Right ventricle myocardium superior (tissue), 1 donor: ENCODE data around the gene RMND5B. TPM values are rescaled to one million over a fixed set of nuclear protein-coding genes. Genes with fewer than 3 reads are reported as not detected.
"Not testable (repeated sequence)": the region's sequence is repeated elsewhere in the genome, so short reads cannot be mapped to it uniquely, and the experiment has no call there.

Source experiments
- ATAC-seq: fragments of 200-7000 bp; cut with Tn5 transposase; one replicate; pipeline ENCODE4 v1.9.1; 2020; ENCODE audit warnings: mild to moderate bottlenecking; ENCODE audit not compliant: poor library complexity
- DNase-seq: peaks from one replicate; pipeline ENCODE4 v3.0.0-alpha.2; 2020
- intact Hi-C: fragments of 100-400 bp; cut with DNase I; formaldehyde crosslinking; loops from one replicate; pipeline ENCODE4 v1.11.2; 2022
- total RNA-seq: library from RNA; stranded (reverse); fragmentation: NEBNext Ultra II Directional; extraction: Animal tissue kit (Norgen Biotek cat#: 25700); gene quantifications from one replicate; pipeline ENCODE4 v1.2.1, GENCODE V29; 2021
- donor health status: DM: no; HTN: yes; CAD: no; lungs with severe emphysema.

The RMND5B gene
- total RNA-seq, 1 donor from 2014 or later, result 33.7 TPM

DNA sequence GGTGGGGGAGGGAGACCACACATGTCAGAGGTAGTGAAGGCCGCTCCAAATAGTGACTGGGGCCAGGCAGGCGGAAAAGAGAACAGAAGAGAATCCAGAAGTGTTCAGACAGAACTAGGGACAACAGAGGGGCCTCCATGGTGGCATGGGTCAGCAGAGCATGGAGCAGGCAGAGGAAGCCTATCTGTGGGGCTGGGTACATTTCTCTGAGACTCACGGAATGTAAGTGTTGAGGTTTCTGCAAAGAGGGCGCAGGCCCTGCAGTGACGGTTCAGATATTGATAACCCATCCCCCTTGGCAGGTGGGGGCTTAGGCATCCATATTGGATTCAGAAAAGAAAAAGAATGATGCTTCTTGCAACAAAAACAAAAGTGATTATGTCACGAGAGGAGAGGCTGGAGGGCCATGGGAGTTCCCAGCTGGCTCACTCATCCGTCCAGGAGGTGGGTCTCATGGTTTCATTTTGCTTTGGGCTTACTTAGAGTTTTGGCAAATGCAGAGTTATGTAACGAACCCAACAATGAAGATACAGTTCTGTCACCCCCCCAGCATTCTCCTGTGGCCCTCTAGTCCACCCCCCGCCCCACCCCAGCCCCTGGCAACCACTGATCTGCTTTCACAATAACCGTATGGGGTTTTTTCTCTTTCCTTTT, 5.4 kb upstream of the RMND5B start:
- no peak for DNase-seq
- peak; percentile 34 for ATAC-seq
- intact Hi-C loops, result no loop called here

- intact Hi-C loops, result no loop called here
- DNase-seq (no peak), ATAC-seq (no peak)
Measured at GRCh38 chr5:178126556-178126955, 4.3 kb upstream of the RMND5B start.

DNA sequence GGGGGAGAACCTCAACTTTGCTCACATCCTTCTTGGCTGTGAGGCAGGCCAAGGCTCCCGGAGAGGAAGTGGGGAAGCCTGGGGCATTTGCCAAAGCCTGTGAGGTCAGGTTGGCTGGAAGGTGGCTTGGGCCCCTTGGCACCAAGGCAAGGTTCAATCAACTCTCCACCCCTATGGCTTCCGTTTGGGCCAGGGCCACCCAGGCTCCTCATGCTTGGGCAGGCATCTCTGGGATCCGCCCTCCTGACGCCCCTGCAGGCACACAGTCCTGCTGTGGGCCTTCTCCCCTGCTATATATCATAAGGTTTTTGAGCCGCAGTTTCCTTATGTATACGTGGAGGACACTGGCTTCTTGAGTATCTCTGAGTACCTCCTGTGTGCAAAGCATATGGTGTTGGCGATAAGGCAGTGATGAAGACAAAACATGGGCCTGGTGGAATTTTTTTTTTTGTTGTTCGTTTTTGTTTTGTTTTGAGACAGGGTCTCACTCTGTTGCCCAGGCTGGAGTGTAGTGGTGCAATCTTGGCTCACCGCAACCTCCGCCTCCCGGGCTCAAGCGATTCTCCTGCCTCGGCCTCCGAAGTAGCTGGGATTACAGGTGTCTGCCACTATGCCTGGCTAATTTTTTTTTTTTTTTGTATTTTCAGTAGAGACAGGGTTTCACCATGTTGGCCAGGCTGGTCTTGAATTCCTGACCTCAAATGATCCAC, 3.4 kb upstream of the RMND5B start:
- intact Hi-C loops, ATAC-seq, DNase-seq: not testable (repeated sequence)

GRCh38 chr5:178129296-178129695, 1.5 kb upstream of the RMND5B start:
- no peak for DNase-seq
- intact Hi-C loops, result no loop called here
- no peak for ATAC-seq

- ATAC-seq, DNase-seq, intact Hi-C loops: not testable (repeated sequence)
Measured at GRCh38 chr5:178130234-178130575, 609 bp upstream of the RMND5B start.

GRCh38 chr5:178131446-178131996, 707 bp downstream of the RMND5B start:
- intact Hi-C loops, result no loop called here
- no peak for ATAC-seq
- DNase-seq, result no peak

- intact Hi-C loops, result no loop called here
- ATAC-seq (no peak), DNase-seq (no peak)
Measured at GRCh38 chr5:178136990-178137389, 6.2 kb downstream of the RMND5B start.

- intact Hi-C loops, result no loop called here
- DNase-seq, result no peak
- ATAC-seq, result no peak
Measured at GRCh38 chr5:178137991-178138390, 7.2 kb downstream of the RMND5B start.

DNA sequence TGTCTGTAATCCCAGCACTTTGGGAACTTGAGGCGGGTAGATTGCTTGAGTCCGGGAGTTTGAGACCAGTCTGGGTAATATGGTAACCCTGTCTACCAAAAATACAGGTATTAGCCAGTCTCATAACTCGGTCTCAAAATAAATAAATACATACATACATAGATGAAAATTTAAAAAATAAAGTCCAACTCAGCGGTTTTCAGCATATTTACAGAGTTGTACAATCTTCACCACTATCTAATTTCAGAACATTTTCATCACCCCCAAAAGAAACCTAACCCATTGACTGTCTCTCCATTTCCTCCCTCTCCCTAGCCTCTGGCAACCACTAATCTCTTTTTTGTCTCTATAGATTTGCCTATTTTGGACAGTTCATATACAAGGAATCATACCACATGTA, 10.7 kb downstream of the RMND5B start:
- DNase-seq (no peak), ATAC-seq (no peak)
- intact Hi-C loops, result no loop called here

- DNase-seq (no peak), ATAC-seq (no peak)
- intact Hi-C loops, result no loop called here
Measured at GRCh38 chr5:178142642-178143041, 11.8 kb downstream of the RMND5B start.

- DNase-seq (no peak), ATAC-seq (no peak)
- intact Hi-C loops, result no loop called here
Measured at GRCh38 chr5:178143246-178143645, 12.4 kb downstream of the RMND5B start.

DNA sequence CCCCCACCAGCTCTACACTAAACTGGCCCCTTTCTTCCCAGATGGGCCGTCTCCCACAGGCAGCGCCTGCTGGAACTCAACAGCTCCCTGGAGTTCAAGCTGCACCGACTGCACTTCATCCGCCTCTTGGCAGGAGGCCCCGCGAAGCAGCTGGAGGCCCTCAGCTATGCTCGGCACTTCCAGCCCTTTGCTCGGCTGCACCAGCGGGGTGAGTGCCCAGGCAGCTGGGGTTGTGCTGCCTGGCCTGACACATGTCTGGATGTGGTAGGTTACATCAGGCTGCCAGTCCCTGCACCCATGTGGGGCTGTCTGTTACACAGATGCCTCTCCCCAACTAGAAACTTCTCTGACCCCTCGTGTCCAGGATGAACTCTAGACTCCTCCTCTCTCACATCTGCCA, 13.1 kb downstream of the RMND5B start:
- ATAC-seq, result peak; percentile 74
- DNase-seq, result peak; percentile 86
- intact Hi-C loops, result no loop called here

DNA sequence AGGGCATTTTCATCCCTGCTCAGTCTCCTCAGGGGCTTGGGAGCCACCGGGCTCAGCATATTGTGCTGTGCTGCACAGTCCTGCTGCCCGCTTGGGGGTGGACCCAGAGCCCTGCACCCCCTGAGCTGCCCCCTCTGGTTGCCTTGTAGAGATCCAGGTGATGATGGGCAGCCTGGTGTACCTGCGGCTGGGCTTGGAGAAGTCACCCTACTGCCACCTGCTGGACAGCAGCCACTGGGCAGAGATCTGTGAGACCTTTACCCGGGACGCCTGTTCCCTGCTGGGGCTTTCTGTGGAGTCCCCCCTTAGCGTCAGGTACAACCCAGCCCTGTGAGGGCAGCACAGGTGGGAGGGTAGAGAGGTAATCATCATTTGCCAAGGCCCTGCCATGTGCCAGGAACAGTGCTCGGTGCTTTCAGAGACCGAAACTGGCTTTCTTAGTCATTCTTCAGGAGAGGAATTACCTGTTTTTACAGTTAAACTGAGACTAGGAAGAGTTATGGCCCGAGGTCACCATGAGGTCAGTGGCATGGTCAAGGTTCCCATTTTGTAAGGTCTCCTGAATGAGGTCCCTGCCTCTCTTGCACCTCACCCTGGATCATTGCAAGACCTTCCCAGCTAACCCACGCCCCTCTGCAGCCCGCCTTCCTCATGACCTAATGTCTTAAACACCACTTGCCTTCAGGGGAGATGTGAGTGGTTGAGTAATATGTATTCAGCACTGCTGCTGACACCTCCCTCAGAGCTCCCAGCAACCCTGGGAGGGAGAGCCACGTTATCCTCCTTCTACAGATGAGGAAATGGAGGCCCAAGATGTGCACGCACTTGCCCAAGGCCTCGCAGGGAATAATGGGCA, 15.4 kb downstream of the RMND5B start:
- ATAC-seq (peak; percentile 42), DNase-seq (peak; percentile 78)
- intact Hi-C loops, result loop anchor here (5.0 kb wide), 1 partner anchor 69 kb away; no protein-coding TSS in a partner anchor

- DNase-seq (no peak), ATAC-seq (no peak)
- intact Hi-C loops, result loop anchor here (5.0 kb wide), 1 partner anchor 70 kb away; no protein-coding TSS in a partner anchor
Measured at GRCh38 chr5:178147406-178147805, 16.6 kb downstream of the RMND5B start.

GRCh38 chr5:178149199-178149932, 18.6 kb downstream of the RMND5B start:
- no peak for DNase-seq
- no peak for ATAC-seq
- intact Hi-C loops, result loop anchor here (5.0 kb wide), 1 partner anchor 72 kb away; no protein-coding TSS in a partner anchor

- ATAC-seq (no peak), DNase-seq (no peak)
- intact Hi-C loops, result no loop called here
Measured at GRCh38 chr5:178150977-178151734, 20.3 kb downstream of the RMND5B start.

DNA sequence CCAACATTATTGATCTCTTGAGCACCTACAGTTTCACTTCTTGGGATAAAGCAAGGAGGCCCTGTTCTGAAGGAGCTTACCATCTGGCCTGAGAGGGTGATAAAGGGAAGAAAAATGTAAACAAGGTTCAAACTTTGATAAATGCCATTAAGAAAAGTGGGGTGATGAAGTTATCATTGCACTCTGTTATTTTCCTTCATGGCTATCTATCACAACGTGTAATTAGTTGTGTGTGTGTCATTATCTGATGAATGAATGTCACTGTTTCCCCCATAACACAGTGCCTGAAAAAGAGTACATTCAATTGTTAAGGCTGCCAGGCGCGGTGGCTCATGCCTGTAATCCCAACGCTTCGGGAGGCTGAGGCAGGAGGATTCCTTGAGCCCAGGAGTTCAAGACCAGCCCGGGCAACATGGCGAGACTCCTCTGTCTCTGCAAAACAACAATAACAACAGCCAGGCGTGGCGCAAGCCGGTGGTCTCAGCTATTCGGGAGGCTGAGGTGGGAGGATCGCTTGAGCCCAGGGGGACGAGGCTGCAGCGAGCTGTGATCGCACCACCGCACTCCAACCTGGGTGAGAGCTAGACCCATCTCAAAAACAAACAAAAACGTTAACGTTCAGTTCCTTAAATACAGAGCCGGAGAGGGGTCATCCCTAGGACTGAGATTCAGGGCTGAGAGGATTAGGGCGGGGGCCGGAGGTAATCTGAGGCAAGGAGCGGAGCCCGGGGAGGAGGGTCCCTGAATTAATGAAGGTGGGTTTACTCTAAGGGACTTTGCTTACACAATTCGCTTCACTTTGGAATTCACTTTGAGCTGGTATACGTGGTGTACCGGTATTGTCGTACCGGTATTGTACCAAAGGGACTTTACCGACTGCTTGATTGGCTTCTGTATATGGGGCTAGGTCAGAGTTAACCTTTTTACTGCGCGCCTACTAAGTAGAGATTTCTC, 22.0 kb downstream of the RMND5B start:
- intact Hi-C loops, result no loop called here
- DNase-seq (no peak), ATAC-seq (no peak)
